T-helper 1 cell treated with Interleukin-12 subunit alpha and Interleukin-12 subunit beta and Interleukin-4 antibody, amounts not matched to agents 30 μg/mL and 1 μg/mL, for 36 hours (primary cell): ENCODE data around the gene ZNF526.

Source experiments
- H3K27ac Mint-ChIP-seq: one replicate; pipeline ENCODE4 v1.8.0; 2021; ENCODE audit warnings: mild to moderate bottlenecking, mixed read lengths
- H3K27me3 Mint-ChIP-seq: one replicate; pipeline ENCODE4 v1.8.0; 2021; ENCODE audit warnings: low read depth, mixed read lengths
- H3K36me3 Mint-ChIP-seq: one replicate; pipeline ENCODE4 v1.8.0; 2021; ENCODE audit warnings: low read depth, mixed read lengths
- H3K4me1 Mint-ChIP-seq: one replicate; pipeline ENCODE4 v1.8.0; 2021; ENCODE audit warnings: low read depth, mixed read lengths
- H3K4me3 Mint-ChIP-seq: one replicate; pipeline ENCODE4 v1.8.0; 2021; ENCODE audit warnings: mild to moderate bottlenecking, moderate library complexity, mixed read lengths
- H3K9me3 Mint-ChIP-seq: one replicate; pipeline ENCODE4 v1.8.0; 2021; ENCODE audit warnings: mixed read lengths

Gene ZNF526

DNA sequence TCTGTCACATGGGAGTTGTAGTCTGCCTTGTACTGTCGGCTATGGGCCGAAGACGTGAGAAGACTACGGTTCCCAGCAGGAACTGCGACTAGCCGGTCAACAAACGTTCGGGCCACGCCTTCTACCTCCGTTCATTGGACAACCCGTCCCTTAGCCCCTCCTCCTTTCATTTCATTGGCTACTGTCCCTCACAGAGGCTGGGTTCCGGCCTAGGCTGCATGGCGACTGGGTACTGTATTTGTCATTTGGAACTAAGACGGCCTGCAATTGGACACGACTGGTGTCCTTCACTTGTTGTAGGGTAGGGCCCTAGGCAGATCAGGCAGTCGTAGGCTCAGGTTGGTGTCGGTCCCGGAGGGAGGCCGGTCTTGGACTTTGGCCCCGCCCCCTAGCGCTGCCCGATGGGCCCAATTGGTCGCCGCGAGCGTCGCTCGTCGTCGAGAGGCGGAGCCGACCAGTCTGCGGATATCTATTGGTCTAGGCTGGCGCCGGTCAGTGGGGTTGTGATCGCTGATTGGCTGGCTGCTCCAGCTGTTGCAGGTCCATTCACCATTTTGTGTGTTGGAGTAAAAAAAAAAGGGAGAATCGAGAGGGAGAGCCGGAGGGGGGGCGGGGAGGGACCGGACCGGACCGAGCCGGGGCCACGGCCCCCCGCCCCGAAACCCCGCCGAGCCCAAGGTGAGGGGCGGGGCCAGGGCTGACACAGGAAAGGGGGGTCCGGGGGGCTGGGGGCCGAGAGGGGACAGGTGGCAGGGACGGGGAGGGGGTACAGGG, 48.8 kb downstream of the ZNF526 start, which contains the start of gene CIC:
Gene CIC (plus strand): TSS at position 549 of the 774 bp plus-strand sequence. CDS start 2,532 bp downstream, outside the sequence.
- no peaks in the 10 kb centered on the region for H3K9me3 Mint-ChIP-seq
- peaks cover 29% of the 10 kb centered on the region for H3K4me1 Mint-ChIP-seq
- no peaks in the 10 kb centered on the region for H3K27me3 Mint-ChIP-seq
- H3K36me3 Mint-ChIP-seq, result peaks cover 6% of the 10 kb centered on the region
- no peak within 1 kb of the TSS for H3K4me3 Mint-ChIP-seq
- peak within 1 kb of the TSS; percentile 99 for H3K27ac Mint-ChIP-seq

DNA sequence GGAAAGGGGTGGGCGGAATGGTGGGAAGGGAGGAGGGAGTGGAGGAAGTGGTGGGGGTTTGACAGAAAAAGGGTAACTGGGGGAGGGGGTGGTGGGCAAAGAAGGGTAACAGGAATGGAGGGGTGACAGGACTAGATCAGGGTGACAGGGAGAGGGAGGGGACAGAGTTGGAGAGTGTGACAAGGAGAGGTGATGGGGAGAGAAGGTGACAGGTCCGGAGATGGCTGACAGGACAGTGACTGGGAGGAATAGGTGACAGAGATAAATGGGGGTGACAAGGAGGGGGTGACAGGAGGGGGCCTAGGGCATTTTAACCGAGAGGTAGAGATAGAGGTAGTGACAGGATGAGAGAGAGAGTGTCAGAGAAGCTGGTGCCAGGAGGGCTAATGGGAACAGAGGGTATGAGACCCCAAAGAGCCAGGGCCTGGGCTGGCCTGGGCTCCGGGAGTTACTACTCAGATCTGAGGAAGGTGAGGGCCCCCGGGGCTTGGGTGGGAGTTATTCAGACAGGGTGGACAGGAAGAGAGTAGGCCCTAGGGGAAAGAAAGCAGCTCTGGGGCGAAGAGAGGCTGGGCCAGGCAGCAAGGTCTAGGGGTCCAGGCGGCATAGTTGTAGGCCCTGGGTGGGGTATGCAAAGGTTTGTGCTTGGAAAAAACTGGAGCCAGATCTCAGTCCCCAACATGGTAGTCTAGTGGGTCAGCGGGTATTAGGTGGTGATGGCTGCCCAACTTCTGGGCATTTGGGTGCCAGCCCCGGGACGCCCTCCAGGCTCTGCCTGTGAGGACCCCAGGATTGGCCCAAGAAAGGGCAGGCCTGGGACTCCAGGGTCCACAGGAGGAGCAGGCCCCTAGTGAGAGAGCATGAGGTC, 49.6 kb downstream of the ZNF526 start:
- Mint-ChIP-seq H3K27ac (peak overlapping the region; percentile 99), H3K9me3 (no peaks in the 10 kb centered on the region), H3K4me3 (no peak overlapping the region)

GRCh38 chr19:42270346-42271044, 50.4 kb downstream of the ZNF526 start:
- H3K27me3 Mint-ChIP-seq, result no peaks in the 10 kb centered on the region
- no peak overlapping the region for H3K4me3 Mint-ChIP-seq
- peak overlapping the region; percentile 99 for H3K27ac Mint-ChIP-seq
- no peaks in the 10 kb centered on the region for H3K9me3 Mint-ChIP-seq
- H3K36me3 Mint-ChIP-seq, result peaks cover 17% of the 10 kb centered on the region
- peaks cover 37% of the 10 kb centered on the region for H3K4me1 Mint-ChIP-seq

More for the DNA sequence above, 49.6 kb downstream of the ZNF526 start:
- peaks cover 12% of the 10 kb centered on the region for H3K36me3 Mint-ChIP-seq
- H3K4me1 Mint-ChIP-seq, result peaks cover 31% of the 10 kb centered on the region
- no peaks in the 10 kb centered on the region for H3K27me3 Mint-ChIP-seq

DNA sequence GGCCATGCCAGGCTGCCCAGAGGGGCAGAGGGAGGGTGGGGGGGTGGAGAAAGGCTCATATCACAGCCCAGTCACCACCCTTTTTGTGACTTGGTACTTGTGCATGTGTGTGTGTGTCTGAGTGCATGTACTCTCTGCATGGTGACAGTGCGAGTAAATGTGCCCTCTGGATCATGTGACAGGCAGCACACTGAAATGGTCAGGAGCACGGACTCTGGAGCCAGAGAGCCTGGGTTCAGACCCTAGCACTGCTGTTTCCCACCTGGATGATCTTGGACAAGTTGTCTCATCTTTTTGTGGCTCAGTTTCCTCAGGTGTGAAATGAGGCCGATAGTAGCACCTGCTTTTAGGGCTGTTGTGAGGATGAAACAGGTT, 50.9 kb downstream of the ZNF526 start:
- Mint-ChIP-seq H3K27ac (peak overlapping the region; percentile 76), H3K4me1 (peaks cover 39% of the 10 kb centered on the region), H3K36me3 (peaks cover 21% of the 10 kb centered on the region), H3K27me3 (no peaks in the 10 kb centered on the region), H3K4me3 (peak overlapping the region; percentile 65), H3K9me3 (no peaks in the 10 kb centered on the region)

- Mint-ChIP-seq H3K27ac (no peak overlapping the region), H3K9me3 (no peaks in the 10 kb centered on the region), H3K4me3 (no peak overlapping the region), H3K36me3 (peaks cover 25% of the 10 kb centered on the region), H3K27me3 (no peaks in the 10 kb centered on the region), H3K4me1 (peaks cover 48% of the 10 kb centered on the region)
Measured at GRCh38 chr19:42271861-42272534, 51.9 kb downstream of the ZNF526 start.

GRCh38 chr19:42272535-42272897, 52.4 kb downstream of the ZNF526 start:
- peaks cover 25% of the 10 kb centered on the region for H3K36me3 Mint-ChIP-seq
- no peak overlapping the region for H3K4me3 Mint-ChIP-seq
- peaks cover 48% of the 10 kb centered on the region for H3K4me1 Mint-ChIP-seq
- no peak overlapping the region for H3K27ac Mint-ChIP-seq
- H3K27me3 Mint-ChIP-seq, result no peaks in the 10 kb centered on the region
- H3K9me3 Mint-ChIP-seq, result no peaks in the 10 kb centered on the region

DNA sequence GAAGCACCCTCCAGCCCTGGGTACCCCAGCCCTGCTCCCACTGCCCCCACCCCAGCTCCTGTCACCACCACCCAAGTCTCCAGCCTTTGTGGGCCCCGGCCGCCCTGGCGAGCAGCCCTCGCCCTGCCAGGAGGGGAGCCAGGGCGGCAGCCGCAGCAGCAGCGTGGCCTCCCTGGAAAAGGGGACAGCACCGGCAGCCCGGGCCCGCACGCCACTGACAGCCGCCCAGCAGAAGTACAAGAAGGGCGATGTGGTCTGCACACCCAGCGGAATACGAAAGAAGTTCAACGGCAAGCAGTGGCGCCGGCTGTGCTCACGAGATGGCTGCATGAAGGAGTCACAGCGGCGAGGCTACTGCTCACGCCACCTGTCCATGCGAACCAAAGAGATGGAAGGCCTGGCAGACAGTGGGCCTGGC, 52.9 kb downstream of the ZNF526 start:
- Mint-ChIP-seq H3K36me3 (peaks cover 25% of the 10 kb centered on the region), H3K9me3 (no peaks in the 10 kb centered on the region), H3K4me1 (peaks cover 44% of the 10 kb centered on the region), H3K27ac (no peak overlapping the region), H3K4me3 (no peak overlapping the region), H3K27me3 (no peaks in the 10 kb centered on the region)

DNA sequence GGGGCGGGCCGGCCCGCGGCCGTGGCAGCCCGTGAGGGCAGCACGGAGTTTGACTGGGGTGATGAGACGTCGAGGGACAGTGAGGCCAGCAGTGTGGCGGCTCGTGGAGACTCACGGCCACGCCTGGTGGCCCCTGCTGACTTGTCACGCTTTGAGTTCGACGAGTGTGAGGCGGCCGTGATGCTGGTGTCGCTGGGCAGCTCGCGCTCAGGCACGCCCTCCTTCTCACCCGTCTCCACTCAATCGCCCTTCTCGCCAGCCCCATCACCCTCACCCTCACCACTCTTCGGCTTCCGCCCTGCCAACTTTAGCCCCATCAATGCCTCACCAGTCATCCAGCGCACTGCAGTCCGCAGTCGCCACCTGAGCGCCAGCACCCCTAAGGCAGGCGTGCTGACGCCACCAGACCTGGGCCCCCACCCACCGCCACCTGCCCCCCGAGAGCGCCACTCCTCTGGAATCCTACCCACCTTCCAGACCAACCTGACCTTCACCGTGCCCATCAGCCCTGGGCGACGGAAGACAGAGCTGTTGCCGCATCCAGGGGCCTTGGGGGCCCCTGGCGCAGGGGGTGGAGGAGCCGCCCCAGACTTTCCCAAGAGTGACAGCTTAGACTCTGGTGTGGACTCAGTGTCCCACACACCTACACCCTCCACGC, 53.4 kb downstream of the ZNF526 start:
- H3K9me3 Mint-ChIP-seq, result no peaks in the 10 kb centered on the region
- no peaks in the 10 kb centered on the region for H3K27me3 Mint-ChIP-seq
- peaks cover 47% of the 10 kb centered on the region for H3K4me1 Mint-ChIP-seq
- H3K4me3 Mint-ChIP-seq, result no peak overlapping the region
- no peak overlapping the region for H3K27ac Mint-ChIP-seq
- peaks cover 25% of the 10 kb centered on the region for H3K36me3 Mint-ChIP-seq

- peaks cover 52% of the 10 kb centered on the region for H3K4me1 Mint-ChIP-seq
- H3K27me3 Mint-ChIP-seq, result no peaks in the 10 kb centered on the region
- no peaks in the 10 kb centered on the region for H3K9me3 Mint-ChIP-seq
- no peak overlapping the region for H3K4me3 Mint-ChIP-seq
- peak overlapping the region; percentile 80 for H3K27ac Mint-ChIP-seq
- H3K36me3 Mint-ChIP-seq, result peaks cover 25% of the 10 kb centered on the region
Measured at GRCh38 chr19:42274065-42274682, 54.1 kb downstream of the ZNF526 start.

DNA sequence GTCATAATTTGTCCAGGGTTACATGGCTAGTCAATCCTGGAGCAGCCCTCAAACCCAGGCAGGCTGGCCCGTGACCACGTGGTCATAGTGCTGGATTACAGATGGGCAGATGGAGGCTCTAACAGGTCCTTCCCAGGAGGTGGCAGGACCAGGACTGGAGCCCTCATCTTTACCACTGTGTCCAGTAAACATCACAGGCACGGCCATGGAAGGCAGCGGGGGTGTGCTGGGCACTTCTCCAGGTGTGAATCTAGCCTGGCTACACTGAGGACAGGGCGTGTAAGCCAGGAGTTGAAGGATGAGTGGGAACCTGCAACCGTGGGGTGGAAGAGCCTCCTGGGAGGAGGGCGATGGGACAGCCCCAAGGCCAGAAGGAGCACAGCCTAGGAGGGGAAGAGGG, 55.0 kb downstream of the ZNF526 start:
- Mint-ChIP-seq H3K27me3 (no peaks in the 10 kb centered on the region), H3K4me1 (peaks cover 51% of the 10 kb centered on the region), H3K9me3 (no peaks in the 10 kb centered on the region), H3K27ac (peak overlapping the region; percentile 80), H3K4me3 (peak overlapping the region; percentile 57), H3K36me3 (peaks cover 24% of the 10 kb centered on the region)

GRCh38 chr19:42275517-42275916, 55.4 kb downstream of the ZNF526 start:
- Mint-ChIP-seq H3K4me3 (peak overlapping the region; percentile 50), H3K36me3 (peaks cover 22% of the 10 kb centered on the region), H3K9me3 (no peaks in the 10 kb centered on the region), H3K4me1 (peaks cover 46% of the 10 kb centered on the region), H3K27me3 (no peaks in the 10 kb centered on the region), H3K27ac (peak overlapping the region; percentile 80)

DNA sequence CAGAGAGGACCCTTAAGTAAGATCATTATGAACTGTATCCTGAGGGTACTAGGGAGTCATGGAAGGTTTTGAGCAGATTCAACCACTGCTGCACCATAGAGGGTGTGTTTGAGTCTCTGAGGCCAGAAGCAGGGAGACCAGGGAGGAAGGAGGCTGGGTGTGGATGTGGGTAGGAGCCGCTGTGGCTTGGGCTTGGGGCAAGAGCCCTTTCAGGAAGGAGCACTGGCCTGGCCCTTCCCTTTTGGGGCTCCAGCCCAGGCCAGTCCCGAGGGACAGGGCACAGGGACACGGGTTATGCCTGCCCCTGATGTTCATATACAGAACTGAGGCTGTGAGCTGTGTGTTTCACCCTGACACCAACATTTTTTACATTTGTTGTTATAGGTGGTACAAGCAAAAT, 56.2 kb downstream of the ZNF526 start:
- H3K27me3 Mint-ChIP-seq, result no peaks in the 10 kb centered on the region
- no peaks in the 10 kb centered on the region for H3K9me3 Mint-ChIP-seq
- H3K36me3 Mint-ChIP-seq, result peaks cover 21% of the 10 kb centered on the region
- H3K4me3 Mint-ChIP-seq, result peak overlapping the region; percentile 50
- H3K4me1 Mint-ChIP-seq, result peaks cover 41% of the 10 kb centered on the region
- peak overlapping the region; percentile 74 for H3K27ac Mint-ChIP-seq

DNA sequence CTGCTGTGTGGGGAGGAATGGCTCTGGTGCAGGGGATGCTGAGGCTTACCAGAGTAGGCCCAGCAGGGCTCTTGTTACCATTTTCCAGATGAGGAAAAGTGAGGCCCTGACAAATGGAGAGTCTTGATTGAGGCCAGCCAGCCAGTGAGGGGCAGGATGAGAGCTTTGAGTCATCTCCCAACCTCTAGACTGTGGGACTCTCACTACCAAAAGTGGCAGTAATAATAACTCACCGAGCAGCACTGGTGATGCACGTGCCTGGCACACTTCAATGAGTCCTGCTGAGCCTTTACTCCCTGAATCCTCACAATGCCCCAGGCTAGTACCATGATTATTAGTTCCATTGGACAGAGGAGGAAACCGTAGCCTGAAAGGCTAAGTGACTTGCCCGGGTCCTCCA, 56.7 kb downstream of the ZNF526 start:
- peaks cover 42% of the 10 kb centered on the region for H3K4me1 Mint-ChIP-seq
- peaks cover 21% of the 10 kb centered on the region for H3K36me3 Mint-ChIP-seq
- no peaks in the 10 kb centered on the region for H3K9me3 Mint-ChIP-seq
- H3K4me3 Mint-ChIP-seq, result no peak overlapping the region
- no peaks in the 10 kb centered on the region for H3K27me3 Mint-ChIP-seq
- no peak overlapping the region for H3K27ac Mint-ChIP-seq
